Duodenal mucosa (tissue), 2 donors: Measurements from ENCODE around the gene PRIMPOL.

Experiments used
- H3K27ac ChIP-seq: one replicate; pipeline ENCODE4 v1.7.0; 2013; ENCODE audit warnings: low read depth, low read length
- H3K27me3 ChIP-seq, 2 donors: one replicate each; pipeline ENCODE4 v1.7.0; 2013; ENCODE audit warnings: low read length in 2 of 2, control low read depth in 1 of 2; ENCODE audit not compliant: insufficient read depth in 2 of 2, control insufficient read depth in 1 of 2
- H3K36me3 ChIP-seq, 2 donors: one replicate each; pipeline ENCODE4 v1.7.0; 2013; ENCODE audit warnings: low read length in 2 of 2, control low read depth in 1 of 2; ENCODE audit not compliant: insufficient read depth in 2 of 2, control insufficient read depth in 1 of 2
- H3K4me1 ChIP-seq, 2 donors: one replicate each; pipeline ENCODE4 v1.7.0; 2013; ENCODE audit warnings: low read length in 2 of 2, control low read depth in 1 of 2; ENCODE audit not compliant: insufficient read depth in 2 of 2, control insufficient read depth in 1 of 2
- H3K4me3 ChIP-seq, 2 donors: one replicate each; pipeline ENCODE4 v1.7.0; 2013; ENCODE audit warnings: low read length in 2 of 2, low read depth in 1 of 2
- H3K9ac ChIP-seq, 2 donors: one replicate each; pipeline ENCODE4 v1.7.0; 2013; ENCODE audit warnings: low read length in 2 of 2, low read depth in 1 of 2
- H3K9me3 ChIP-seq, 2 donors: one replicate each; pipeline ENCODE4 v1.7.0; 2013; ENCODE audit warnings: low read length in 2 of 2, control low read depth in 1 of 2; ENCODE audit not compliant: control insufficient read depth in 1 of 2

Gene PRIMPOL

DNA sequence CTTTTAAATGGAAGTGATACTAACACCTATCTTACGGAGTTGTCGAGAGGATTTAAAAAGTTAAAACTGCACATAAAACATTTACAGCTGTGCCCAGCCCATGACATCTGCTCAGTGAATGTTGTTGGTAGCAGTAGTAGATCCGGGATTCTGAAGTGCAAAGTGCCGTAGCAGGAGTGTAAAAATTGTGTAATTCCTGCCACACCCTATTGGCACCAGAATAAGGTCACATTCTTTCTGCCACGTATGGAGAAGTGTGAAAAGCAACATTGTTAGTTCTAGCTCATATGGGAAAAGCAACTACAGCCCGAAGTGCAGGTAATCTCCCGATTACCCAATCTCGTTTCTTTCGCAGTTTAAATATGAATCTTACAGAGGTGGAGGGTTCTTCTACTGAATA, 31.2 kb downstream of the PRIMPOL start:
- Histone ChIP-seq H3K4me3 (peak overlapping the region in 1 of 2 donors; percentile 32), H3K36me3 (no peaks in the 10 kb centered on the region), H3K4me1 (no peaks in the 10 kb centered on the region), H3K27ac (no peak overlapping the region), H3K9ac (peak overlapping the region in 1 of 2 donors; percentile 19), H3K27me3 (no peaks in the 10 kb centered on the region), H3K9me3 (no peaks in the 10 kb centered on the region)

DNA sequence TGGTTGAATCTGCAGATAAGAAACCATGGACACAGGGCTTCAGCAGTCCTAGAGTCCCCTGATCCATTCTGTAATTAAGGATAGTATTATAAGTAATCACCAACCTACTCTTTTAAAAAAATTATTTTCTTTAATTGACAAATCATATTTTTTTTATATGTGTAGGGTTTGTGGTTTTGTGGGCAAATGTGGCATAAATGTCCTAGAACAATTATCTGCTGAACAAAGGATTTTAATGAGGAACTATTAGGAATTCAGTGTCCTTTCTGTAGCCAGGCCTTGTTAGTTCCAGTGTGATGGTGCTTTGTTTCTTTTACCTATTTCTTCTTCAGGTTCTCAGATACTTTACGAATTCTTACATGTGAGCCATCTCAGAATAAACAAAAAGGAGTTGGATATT, 32.4 kb downstream of the PRIMPOL start:
- H3K27ac ChIP-seq, result no peak overlapping the region
- no peaks in the 10 kb centered on the region for H3K4me1 ChIP-seq
- peaks cover 0 to 2% of the 10 kb centered on the region in 2 donors for H3K36me3 ChIP-seq
- no peaks in the 10 kb centered on the region for H3K9me3 ChIP-seq
- H3K4me3 ChIP-seq, result no peak overlapping the region
- no peaks in the 10 kb centered on the region for H3K27me3 ChIP-seq
- H3K9ac ChIP-seq, result no peak overlapping the region

DNA sequence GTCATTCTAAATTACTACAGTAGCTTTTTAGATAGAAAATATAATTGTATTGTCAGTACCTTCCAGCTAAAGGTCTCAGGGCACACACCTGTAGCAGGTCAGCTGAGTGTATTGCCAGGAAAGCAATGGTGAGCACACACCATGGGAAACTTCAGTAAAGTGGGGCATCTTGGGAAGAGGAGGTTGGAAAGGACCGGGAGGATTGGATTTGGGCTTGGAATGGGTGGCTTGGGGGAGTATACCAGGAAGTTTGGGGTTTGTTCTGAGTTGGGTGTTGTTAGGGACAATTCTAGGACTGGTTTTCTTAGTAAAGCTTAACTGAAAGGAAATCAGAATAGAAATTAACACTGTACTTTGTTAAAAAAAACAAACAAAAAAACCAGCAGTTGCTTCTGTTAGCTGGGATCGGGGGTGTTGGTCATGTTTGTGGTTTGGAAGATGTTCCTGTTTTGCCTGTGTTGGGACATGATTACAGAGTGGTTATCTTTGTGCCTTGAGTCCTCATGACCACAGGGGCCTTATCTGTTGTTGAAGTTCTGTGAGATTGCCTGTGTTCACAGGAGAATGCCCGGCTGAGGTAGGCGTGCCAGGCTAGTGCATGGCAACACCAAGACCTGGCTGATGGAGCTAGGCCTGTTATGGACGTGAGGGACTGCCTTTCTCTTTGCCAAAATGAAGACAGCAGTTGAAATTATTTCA, 35.1 kb downstream of the PRIMPOL start:
- Histone ChIP-seq H3K4me1 (no peaks in the 10 kb centered on the region), H3K27ac (no peak overlapping the region), H3K36me3 (peaks cover 0 to 2% of the 10 kb centered on the region in 2 donors), H3K9ac (no peak overlapping the region), H3K9me3 (no peaks in the 10 kb centered on the region), H3K27me3 (no peaks in the 10 kb centered on the region), H3K4me3 (no peak overlapping the region)

DNA sequence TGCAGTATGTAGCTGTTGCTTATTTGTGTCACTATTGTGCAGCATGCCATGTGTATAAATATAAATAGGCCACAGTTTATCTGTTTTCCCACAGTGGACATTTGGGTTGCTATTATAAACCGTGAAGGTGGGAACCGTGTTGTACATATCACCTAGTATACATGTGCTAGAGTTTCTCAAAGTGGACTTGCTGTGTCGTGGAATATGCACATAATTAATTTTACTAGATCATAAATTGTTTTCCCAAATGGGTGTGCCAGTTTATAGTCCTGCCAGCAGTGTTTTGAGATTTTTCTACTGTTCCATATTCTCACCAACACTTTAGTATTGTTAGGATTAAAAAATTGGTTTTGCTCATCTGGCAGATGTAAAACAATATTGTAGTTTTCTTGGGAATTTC, 38.5 kb downstream of the PRIMPOL start:
- peaks cover 0 to 2% of the 10 kb centered on the region in 2 donors for H3K36me3 ChIP-seq
- H3K9me3 ChIP-seq, result no peaks in the 10 kb centered on the region
- H3K4me3 ChIP-seq, result no peak overlapping the region
- H3K4me1 ChIP-seq, result no peaks in the 10 kb centered on the region
- H3K9ac ChIP-seq, result no peak overlapping the region
- no peak overlapping the region for H3K27ac ChIP-seq
- H3K27me3 ChIP-seq, result no peaks in the 10 kb centered on the region

DNA sequence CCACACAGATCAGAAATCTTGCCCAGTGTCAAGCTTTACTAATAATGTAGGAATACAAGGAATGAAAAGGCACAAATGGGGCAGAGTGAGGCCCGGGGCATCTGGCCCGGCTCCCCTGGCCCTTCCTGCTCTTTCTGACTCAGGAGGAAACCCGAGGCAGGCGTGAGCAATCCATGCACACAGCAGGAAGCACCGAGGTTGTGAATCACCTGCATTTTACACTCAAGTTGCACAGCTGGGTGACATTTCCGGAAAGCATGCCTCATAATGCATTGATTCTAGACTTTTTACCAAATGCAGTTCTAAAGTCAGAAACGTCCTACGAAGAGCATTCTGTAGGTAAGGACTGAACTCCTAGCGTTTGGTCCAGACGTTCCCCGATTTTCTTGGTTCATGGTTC, 38.9 kb downstream of the PRIMPOL start:
- H3K9me3 ChIP-seq, result no peaks in the 10 kb centered on the region
- no peak overlapping the region for H3K27ac ChIP-seq
- peaks cover 0 to 2% of the 10 kb centered on the region in 2 donors for H3K36me3 ChIP-seq
- H3K4me3 ChIP-seq, result no peak overlapping the region
- no peak overlapping the region for H3K9ac ChIP-seq
- no peaks in the 10 kb centered on the region for H3K27me3 ChIP-seq
- no peaks in the 10 kb centered on the region for H3K4me1 ChIP-seq

DNA sequence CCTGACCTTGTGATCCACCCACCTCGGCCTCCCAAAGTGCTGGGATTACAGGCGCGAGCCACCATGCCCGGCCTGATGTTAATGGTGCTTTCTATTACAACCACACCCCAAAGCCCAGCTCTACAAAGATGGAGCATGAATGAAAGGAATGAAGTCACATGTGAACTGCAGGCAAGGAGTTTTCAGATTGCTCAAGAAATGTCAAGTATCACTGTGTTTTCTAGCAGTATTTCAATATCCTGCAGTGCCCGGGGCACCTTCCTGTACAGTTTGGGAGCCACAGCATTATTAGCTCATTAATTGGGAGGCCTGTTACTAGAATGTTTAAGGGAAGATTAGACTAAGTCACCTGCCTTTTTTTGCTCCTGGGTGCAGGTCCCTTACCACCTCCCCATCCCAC, 40.1 kb downstream of the PRIMPOL start:
- H3K27me3 ChIP-seq, result no peaks in the 10 kb centered on the region
- H3K4me1 ChIP-seq, result no peaks in the 10 kb centered on the region
- no peak overlapping the region for H3K4me3 ChIP-seq
- H3K36me3 ChIP-seq, result peaks cover 8 to 12% of the 10 kb centered on the region in 2 donors
- H3K9ac ChIP-seq, result no peak overlapping the region
- H3K9me3 ChIP-seq, result no peaks in the 10 kb centered on the region
- no peak overlapping the region for H3K27ac ChIP-seq

DNA sequence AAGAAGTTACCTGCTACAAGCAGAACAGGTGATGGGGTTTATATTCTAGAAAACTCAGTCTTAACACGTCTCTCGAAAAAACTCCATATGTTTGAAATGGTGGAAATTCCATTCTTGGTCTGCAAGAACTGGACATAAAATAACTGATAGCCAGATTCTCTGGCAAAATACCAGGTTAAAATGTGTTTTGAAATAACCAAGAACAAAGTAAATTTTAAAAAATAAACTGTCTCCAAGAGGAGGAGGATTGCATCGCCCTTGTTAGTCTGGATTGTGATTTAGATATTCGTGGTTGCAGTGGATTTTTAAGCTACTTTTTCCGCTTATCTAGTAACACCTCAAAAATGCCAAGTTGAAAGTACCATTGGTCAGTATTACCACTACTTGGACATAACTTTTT, 43.5 kb downstream of the PRIMPOL start:
- Histone ChIP-seq H3K36me3 (peaks cover 8 to 24% of the 10 kb centered on the region in 2 donors), H3K9me3 (no peaks in the 10 kb centered on the region), H3K27me3 (no peaks in the 10 kb centered on the region), H3K27ac (no peak overlapping the region), H3K4me3 (no peak overlapping the region), H3K4me1 (no peaks in the 10 kb centered on the region), H3K9ac (no peak overlapping the region)

DNA sequence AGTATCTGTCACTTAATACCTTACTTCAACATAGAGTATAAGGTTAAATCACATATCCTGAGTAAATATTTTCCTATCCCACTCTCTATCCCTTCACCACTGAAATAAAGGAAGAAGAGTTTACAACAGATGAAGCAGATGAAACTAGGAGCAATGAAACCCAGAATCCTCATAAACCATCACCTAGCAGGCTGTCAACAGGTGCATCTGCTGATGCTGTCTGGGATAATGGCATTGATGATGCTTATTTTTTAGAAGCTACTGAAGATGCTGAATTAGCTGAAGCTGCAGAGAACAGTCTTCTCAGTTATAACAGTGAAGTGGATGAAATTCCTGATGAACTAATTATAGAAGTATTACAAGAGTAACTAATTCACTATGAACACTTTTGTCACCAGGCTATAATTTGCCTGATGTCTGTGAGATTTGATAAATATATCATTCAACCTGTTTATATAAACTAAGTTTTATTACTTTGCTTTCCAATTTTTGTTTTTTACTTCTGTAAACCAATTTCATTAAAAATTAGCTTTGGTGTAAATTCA, 44.9 kb downstream of the PRIMPOL start:
- H3K4me3 ChIP-seq, result no peak overlapping the region
- no peaks in the 10 kb centered on the region for H3K4me1 ChIP-seq
- H3K27ac ChIP-seq, result no peak overlapping the region
- no peaks in the 10 kb centered on the region for H3K9me3 ChIP-seq
- H3K36me3 ChIP-seq, result peaks cover 8 to 24% of the 10 kb centered on the region in 2 donors
- no peak overlapping the region for H3K9ac ChIP-seq
- H3K27me3 ChIP-seq, result no peaks in the 10 kb centered on the region

DNA sequence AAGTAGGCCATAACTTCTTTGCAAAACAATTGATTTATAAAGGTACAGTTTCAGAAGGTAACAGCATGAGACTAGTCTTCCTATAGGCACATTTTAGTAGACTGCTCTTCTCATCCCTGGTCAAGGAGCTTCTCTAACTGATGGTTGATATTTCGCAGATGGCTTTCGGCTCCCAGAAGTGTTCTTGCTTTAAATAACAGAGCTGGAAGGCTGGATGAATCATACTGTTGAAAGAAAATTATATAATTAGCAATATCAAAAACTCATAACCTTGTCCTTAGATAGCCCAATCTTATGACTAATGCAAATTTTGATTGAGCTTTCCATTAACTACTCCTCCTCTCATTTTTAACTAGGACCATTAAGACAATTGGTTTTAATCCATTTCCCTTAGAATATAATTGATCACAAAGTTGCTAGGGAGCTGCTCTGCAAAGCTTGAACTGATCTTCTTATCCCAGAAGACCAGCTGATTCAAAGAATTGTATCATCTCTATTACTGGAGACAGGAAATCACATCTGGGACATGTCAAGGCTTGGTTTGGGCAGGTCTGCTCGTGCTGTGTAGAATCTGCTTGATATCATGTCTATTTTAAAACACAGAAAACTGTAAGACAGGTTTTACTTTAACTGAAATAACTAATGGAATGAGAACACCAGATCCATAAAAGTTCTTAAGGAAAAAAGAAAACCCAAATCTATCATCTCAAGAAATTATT, 45.8 kb downstream of the PRIMPOL start:
- no peaks in the 10 kb centered on the region for H3K27me3 ChIP-seq
- peaks cover 8 to 24% of the 10 kb centered on the region in 2 donors for H3K36me3 ChIP-seq
- no peak overlapping the region for H3K9ac ChIP-seq
- no peak overlapping the region for H3K27ac ChIP-seq
- H3K4me1 ChIP-seq, result no peaks in the 10 kb centered on the region
- no peak overlapping the region for H3K4me3 ChIP-seq
- no peaks in the 10 kb centered on the region for H3K9me3 ChIP-seq

DNA sequence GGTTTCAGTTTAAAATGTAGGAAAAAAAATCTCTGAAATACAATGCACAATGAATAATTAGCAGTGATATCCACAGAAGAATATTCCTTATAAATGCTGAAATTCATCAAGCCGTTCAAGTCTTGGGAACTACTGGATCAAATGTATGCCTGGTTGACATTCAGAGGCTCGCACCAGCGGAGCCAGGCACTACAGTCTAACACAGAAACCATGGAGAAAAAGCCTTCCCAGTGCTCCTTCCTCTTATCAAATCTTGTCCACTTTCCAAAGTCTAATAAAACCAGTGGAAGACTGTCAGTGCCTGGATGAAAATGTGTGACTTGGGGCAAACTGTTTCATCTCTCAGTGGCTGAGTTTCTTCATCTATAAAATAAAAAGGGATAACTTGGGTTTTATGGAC, 48.4 kb downstream of the PRIMPOL start:
- H3K27ac ChIP-seq, result no peak overlapping the region
- H3K36me3 ChIP-seq, result peaks cover 8 to 28% of the 10 kb centered on the region in 2 donors
- no peak overlapping the region for H3K9ac ChIP-seq
- H3K9me3 ChIP-seq, result no peaks in the 10 kb centered on the region
- H3K27me3 ChIP-seq, result no peaks in the 10 kb centered on the region
- H3K4me1 ChIP-seq, result no peaks in the 10 kb centered on the region
- H3K4me3 ChIP-seq, result no peak overlapping the region
